ENCODE measurements around the gene ZNF732. TPM values are rescaled to one million over a fixed set of nuclear protein-coding genes. Genes with fewer than 3 reads are reported as not detected.

The ZNF732 gene
- total RNA-seq: 0.59 and 0.72 TPM in 2 replicates

- Histone ChIP-seq H3K79me2 (ENCODE audit: insufficient read depth, low read length) (no peaks in the 10 kb centered on the region), H3K4me2 (ENCODE audit: insufficient read depth, low read length) (peak within 1 kb of the TSS; percentile 71), H3K4me1 (ENCODE audit: insufficient read depth, low read length) (no peaks in the 10 kb centered on the region), H3K27me3 (ENCODE audit: insufficient read depth, low read length) (no peaks in the 10 kb centered on the region), H2AFZ (ENCODE audit: low read length) (peak within 1 kb of the TSS; percentile 85), H3K4me3 (ENCODE audit: insufficient read depth, low read length) (peak within 1 kb of the TSS; percentile 72), H4K20me1 (ENCODE audit: insufficient read depth, low read length) (no peaks in the 10 kb centered on the region), H3K9me3 (ENCODE audit: low read depth, low read length) (no peaks in the 10 kb centered on the region), H3K27ac (ENCODE audit: low read depth, low read length) (no peak within 1 kb of the TSS), H3K36me3 (ENCODE audit: insufficient read depth, low read length) (no peaks in the 10 kb centered on the region)
- no peak for TF ChIP-seq CTCF (IDR thresholded peaks at IDR 0.05; ENCODE audit: extremely low read depth, low read depth, low read length)
- DNase-seq (ENCODE audit: insufficient read length, low spot score, missing footprints): no peak
Observed at GRCh38 chr4:304969-305680, at the start of gene ZNF732. Gene ZNF732 (minus strand): TSS chr4:305474. CDS start chr4:305310, 164 bp downstream.

GRCh38 chr4:340011-340410, 34.7 kb upstream of the ZNF732 start:
- H3K4me1 ChIP-seq (ENCODE audit: insufficient read depth, low read length): peaks cover 7% of the 10 kb centered on the region
- H3K9me3 ChIP-seq (ENCODE audit: low read depth, low read length): no peaks in the 10 kb centered on the region
- H2AFZ ChIP-seq (ENCODE audit: low read length): no peak overlapping the region
- no peak overlapping the region for H3K4me3 ChIP-seq (ENCODE audit: insufficient read depth, low read length)
- DNase-seq (ENCODE audit: insufficient read length, low spot score, missing footprints): peak; percentile 29
- peaks cover 13% of the 10 kb centered on the region for H3K36me3 ChIP-seq (ENCODE audit: insufficient read depth, low read length)
- no peaks in the 10 kb centered on the region for H3K27me3 ChIP-seq (ENCODE audit: insufficient read depth, low read length)
- H3K27ac ChIP-seq (ENCODE audit: low read depth, low read length): no peak overlapping the region
- no peak for TF ChIP-seq CTCF (IDR thresholded peaks at IDR 0.05; ENCODE audit: extremely low read depth, low read depth, low read length)
- peaks cover 54% of the 10 kb centered on the region for H3K79me2 ChIP-seq (ENCODE audit: insufficient read depth, low read length)
- no peak overlapping the region for H3K4me2 ChIP-seq (ENCODE audit: insufficient read depth, low read length)
- peaks cover 4% of the 10 kb centered on the region for H4K20me1 ChIP-seq (ENCODE audit: insufficient read depth, low read length)

- Histone ChIP-seq H3K9me3 (ENCODE audit: low read depth, low read length) (no peaks in the 10 kb centered on the region), H3K36me3 (ENCODE audit: insufficient read depth, low read length) (peaks cover under 1% of the 10 kb centered on the region), H3K79me2 (ENCODE audit: insufficient read depth, low read length) (peaks cover 54% of the 10 kb centered on the region), H3K4me2 (ENCODE audit: insufficient read depth, low read length) (peak overlapping the region; percentile 96), H4K20me1 (ENCODE audit: insufficient read depth, low read length) (peaks cover 4% of the 10 kb centered on the region), H3K27me3 (ENCODE audit: insufficient read depth, low read length) (no peaks in the 10 kb centered on the region), H3K4me3 (ENCODE audit: insufficient read depth, low read length) (peak overlapping the region; percentile 97), H3K4me1 (ENCODE audit: insufficient read depth, low read length) (peaks cover 7% of the 10 kb centered on the region), H2AFZ (ENCODE audit: low read length) (peak overlapping the region; percentile 97), H3K27ac (ENCODE audit: low read depth, low read length) (peak overlapping the region; percentile 98)
- no peak for TF ChIP-seq CTCF (IDR thresholded peaks at IDR 0.05; ENCODE audit: extremely low read depth, low read depth, low read length)
- DNase-seq (ENCODE audit: insufficient read length, low spot score, missing footprints): no peak
Observed at GRCh38 chr4:338759-339097, 33.5 kb upstream of the ZNF732 start.

GRCh38 chr4:337932-338758, 32.9 kb upstream of the ZNF732 start:
- Histone ChIP-seq H3K4me1 (ENCODE audit: insufficient read depth, low read length) (peaks cover 7% of the 10 kb centered on the region), H2AFZ (ENCODE audit: low read length) (peak overlapping the region; percentile 97), H4K20me1 (ENCODE audit: insufficient read depth, low read length) (peaks cover 4% of the 10 kb centered on the region), H3K36me3 (ENCODE audit: insufficient read depth, low read length) (no peaks in the 10 kb centered on the region), H3K9me3 (ENCODE audit: low read depth, low read length) (no peaks in the 10 kb centered on the region), H3K27me3 (ENCODE audit: insufficient read depth, low read length) (no peaks in the 10 kb centered on the region), H3K79me2 (ENCODE audit: insufficient read depth, low read length) (peaks cover 52% of the 10 kb centered on the region), H3K27ac (ENCODE audit: low read depth, low read length) (peak overlapping the region; percentile 98), H3K4me3 (ENCODE audit: insufficient read depth, low read length) (peak overlapping the region; percentile 97), H3K4me2 (ENCODE audit: insufficient read depth, low read length) (peak overlapping the region; percentile 96)
- no peak for TF ChIP-seq CTCF (IDR thresholded peaks at IDR 0.05; ENCODE audit: extremely low read depth, low read depth, low read length)
- peak; percentile 75 for DNase-seq (ENCODE audit: insufficient read length, low spot score, missing footprints)

Data from osteoblast (primary cell).